ENCODE data around the gene SGTA.

Gene SGTA

DNA sequence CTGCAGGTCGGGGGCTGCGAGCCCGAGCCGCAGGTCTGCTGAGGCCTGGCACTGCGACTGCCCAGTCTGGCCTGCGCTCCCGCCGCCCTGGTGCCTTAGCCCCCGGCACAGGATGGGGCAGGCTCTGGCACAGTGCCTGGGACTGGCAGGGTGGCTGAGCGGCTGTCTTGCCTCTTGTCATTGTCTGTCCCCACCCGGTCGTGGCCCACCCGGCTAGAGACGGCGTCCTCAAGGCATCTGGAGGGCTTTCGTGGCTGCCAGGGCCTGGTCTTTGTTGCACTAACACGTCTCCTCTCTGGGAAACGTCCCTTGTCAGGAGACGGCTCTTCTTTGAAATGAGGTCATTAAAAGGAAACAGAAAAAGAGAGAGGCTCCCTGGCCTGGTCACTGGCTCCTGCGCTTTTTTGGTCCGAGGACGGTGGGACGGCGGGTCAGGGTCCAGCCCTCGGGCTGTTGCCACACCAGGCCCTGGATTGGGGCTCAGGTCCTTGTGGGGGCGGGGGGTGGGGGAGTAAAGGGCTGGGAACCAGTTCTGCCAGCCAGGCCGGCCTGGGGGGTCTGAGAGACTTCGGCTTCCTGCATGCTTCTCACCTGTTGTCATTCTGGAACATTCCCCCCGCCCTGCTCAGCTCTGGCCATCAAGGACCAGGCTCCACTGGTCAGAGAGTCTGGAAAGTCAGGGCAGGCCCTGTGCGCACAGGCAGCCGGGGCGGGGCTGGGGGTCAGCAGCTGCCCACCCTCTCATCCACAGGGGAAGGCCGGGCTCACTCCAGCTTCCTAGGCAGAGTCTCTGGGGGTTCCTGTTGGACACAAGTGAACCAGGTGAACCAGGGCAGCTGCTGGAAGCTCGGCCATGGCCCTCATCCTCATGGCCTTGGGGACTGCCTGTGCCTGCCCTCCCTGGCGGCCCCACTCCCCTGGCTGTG, 30.4 kb upstream of the SGTA start:
- H3K4me3 ChIP-seq (ENCODE audit: control insufficient read depth, low read depth, low read length), result no peak overlapping the region
- TF ChIP-seq, protein P1, sequence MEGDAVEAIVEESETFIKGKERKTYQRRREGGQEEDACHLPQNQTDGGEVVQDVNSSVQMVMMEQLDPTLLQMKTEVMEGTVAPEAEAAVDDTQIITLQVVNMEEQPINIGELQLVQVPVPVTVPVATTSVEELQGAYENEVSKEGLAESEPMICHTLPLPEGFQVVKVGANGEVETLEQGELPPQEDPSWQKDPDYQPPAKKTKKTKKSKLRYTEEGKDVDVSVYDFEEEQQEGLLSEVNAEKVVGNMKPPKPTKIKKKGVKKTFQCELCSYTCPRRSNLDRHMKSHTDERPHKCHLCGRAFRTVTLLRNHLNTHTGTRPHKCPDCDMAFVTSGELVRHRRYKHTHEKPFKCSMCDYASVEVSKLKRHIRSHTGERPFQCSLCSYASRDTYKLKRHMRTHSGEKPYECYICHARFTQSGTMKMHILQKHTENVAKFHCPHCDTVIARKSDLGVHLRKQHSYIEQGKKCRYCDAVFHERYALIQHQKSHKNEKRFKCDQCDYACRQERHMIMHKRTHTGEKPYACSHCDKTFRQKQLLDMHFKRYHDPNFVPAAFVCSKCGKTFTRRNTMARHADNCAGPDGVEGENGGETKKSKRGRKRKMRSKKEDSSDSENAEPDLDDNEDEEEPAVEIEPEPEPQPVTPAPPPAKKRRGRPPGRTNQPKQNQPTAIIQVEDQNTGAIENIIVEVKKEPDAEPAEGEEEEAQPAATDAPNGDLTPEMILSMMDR (IDR thresholded peaks at IDR 0.05; ENCODE audit: control insufficient read depth, insufficient read depth, low read depth, low read length, missing control alignments), result no peak
- no peak for DNase-seq (ENCODE audit: low read depth)

DNA sequence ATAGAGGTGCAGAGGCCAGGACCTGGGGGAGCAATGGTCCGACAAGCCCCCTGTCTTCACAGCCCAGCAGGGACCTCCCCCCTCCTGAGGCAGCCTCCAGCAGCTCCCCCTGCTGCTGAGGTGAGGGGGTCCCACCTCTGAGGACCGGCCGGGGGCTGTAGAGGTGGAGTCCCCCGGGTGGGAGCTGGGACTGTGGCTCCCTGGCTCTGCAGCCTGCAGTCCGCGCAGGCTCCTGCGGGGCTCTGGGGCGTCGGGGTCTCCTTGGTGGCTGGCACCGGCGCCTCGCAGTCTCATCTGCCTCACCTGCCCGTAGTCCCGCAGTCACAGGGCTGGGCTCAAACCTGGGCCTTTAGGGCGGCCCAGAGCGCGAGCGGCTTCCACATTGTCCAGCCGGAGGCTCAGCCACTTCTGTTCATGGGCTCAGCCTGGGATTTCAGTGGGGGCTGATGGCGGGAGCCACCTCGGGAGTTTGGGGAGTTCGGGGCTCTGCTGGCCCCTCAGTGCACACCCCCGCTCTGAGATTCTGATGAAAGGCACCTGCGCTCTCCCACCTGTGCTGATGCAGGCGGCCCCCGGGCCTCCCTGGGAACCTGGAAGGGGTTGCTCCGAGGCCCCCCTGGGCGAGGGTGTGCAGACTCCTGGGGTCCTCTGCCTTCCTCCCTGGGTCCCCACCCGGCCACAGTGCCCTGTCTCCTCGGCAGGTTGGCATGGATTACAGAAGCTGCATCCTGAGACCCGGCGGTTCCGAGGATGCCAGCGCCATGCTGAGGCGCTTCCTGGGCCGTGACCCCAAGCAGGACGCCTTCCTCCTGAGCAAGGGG, 29.6 kb upstream of the SGTA start:
- no peak for DNase-seq (ENCODE audit: low read depth)
- H3K4me3 ChIP-seq (ENCODE audit: control insufficient read depth, low read depth, low read length), result no peak overlapping the region
- TF ChIP-seq, protein P1 (IDR thresholded peaks at IDR 0.05; ENCODE audit: control insufficient read depth, insufficient read depth, low read depth, low read length, missing control alignments), result no peak

DNA sequence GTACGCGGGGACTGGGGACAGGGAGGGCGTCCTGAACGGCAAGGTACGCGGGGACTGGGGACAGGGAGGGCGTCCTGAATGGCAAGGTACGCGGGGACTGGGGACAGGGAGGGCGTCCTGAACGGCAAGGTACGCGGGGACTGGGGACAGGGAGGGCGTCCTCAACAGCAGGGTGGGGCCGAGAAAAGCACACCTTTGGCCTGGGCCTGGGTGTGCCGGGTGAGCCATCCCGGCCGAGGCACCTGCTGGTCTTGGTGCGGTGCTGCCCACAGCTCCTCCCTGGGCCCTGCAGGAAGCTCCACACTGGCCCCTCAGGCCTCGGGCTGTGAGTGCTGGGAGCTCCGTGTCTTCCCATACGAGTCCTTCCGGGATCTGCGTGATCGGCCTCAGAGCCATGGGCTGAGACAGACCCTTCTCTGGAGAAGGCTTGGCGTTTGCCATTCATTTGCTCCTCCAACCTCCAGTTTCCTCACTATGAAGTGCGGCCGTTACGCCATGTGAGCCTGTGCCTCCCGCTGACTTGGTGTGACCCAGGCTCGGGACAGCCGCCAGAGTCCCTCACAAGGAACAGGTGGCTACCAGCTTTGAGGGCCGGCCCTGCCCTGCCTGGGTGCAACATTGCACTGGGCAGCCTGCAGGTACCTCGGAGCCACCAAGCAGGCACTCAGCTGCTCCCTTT, 28.8 kb upstream of the SGTA start:
- no peak for DNase-seq (ENCODE audit: low read depth)
- no peak overlapping the region for H3K4me3 ChIP-seq (ENCODE audit: control insufficient read depth, low read depth, low read length)
- TF ChIP-seq, protein P1 (IDR thresholded peaks at IDR 0.05; ENCODE audit: control insufficient read depth, insufficient read depth, low read depth, low read length, missing control alignments), result no peak

GRCh38 chr19:2811221-2811722, 28.2 kb upstream of the SGTA start:
- no peak overlapping the region for H3K4me3 ChIP-seq (ENCODE audit: control insufficient read depth, low read depth, low read length)
- TF ChIP-seq, protein P1 (IDR thresholded peaks at IDR 0.05; ENCODE audit: control insufficient read depth, insufficient read depth, low read depth, low read length, missing control alignments), result no peak
- DNase-seq (ENCODE audit: low read depth), result no peak

GRCh38 chr19:2810141-2811091, 27.3 kb upstream of the SGTA start:
- no peak for DNase-seq (ENCODE audit: low read depth)
- H3K4me3 ChIP-seq (ENCODE audit: control insufficient read depth, low read depth, low read length), result no peak overlapping the region
- TF ChIP-seq, protein P1 (IDR thresholded peaks at IDR 0.05; ENCODE audit: control insufficient read depth, insufficient read depth, low read depth, low read length, missing control alignments), result no peak

Measured in AG09309 (cell line).